Measurements from ENCODE around the gene DHX57. TPM values are rescaled to one million over a fixed set of nuclear protein-coding genes. Genes with fewer than 3 reads are reported as not detected.

DHX57 gene
- total and polyA plus RNA-seq, 8 donors: 6.0 to 12.1 (median 9.1) TPM

- H3K27me3 ChIP-seq: no peaks in the 10 kb centered on the region
- FAIRE-seq (no peak), ATAC-seq (no peak), DNase-seq (no peak)
- no peak overlapping the region for H3K27ac ChIP-seq
- no peaks in the 10 kb centered on the region for H3K36me3 ChIP-seq
- intact Hi-C loops (cut with DNase I): no loop called here
- no peak for TF ChIP-seq CTCF (IDR thresholded peaks at IDR 0.05)
- H3K4me1 ChIP-seq: no peaks in the 10 kb centered on the region
- no peak overlapping the region for H3K4me3 ChIP-seq
- no peaks in the 10 kb centered on the region for H3K9me3 ChIP-seq
- 94 to 98% methylated on average over 1 of the region's 1 CpG for WGBS, 2 donors
Observed at GRCh38 chr2:38909872-38910271, 34.1 kb upstream of the DHX57 start.

DNA sequence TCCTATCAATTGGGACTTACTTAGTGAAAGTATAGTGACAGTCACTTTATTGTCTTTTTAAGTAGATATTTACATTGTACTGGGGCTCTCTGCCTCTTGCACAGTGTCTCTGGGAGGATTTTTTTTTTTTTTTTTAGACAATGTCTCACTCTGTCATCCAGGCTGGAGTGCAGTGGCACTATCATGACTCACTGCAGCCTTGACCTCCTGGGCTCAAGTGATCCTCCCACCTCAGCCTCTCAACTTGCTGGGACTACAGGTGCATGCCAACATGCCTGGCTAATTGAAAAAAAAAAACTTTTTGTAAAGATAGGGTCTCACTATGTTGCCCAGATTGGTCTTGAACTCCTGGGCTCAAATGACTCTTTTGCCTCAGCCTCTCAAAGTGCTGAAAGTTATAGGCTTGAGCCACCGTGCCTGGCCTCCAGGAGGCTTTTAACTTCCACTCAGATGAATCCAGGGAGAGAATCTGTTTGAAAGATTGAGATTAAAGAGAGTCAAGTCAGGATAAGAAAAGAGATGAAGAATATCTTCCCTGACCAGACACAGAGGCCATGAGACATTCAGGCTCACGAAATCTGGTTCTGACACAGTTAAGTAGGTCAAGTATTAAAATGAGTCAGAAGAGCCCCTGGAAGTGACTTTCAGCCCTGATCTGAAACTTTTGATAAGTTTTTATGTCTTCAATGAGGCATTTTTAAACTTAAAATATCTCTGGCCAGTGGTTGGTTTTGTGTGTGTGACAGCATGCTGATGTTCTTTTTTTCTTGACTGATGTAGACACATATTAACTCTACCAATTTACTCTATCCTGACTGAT lies 32.2 kb upstream of the DHX57 start:
- Histone ChIP-seq H3K9me3 (no peaks in the 10 kb centered on the region), H3K36me3 (no peaks in the 10 kb centered on the region), H3K27ac (no peak overlapping the region), H3K4me1 (no peaks in the 10 kb centered on the region), H3K27me3 (no peaks in the 10 kb centered on the region), H3K4me3 (no peak overlapping the region)
- 72 to 77% methylated on average over 2 of the region's 2 CpGs for WGBS, 2 donors
- DNase-seq: no peak
- FAIRE-seq: no peak
- intact Hi-C loops (cut with DNase I): no loop called here
- no peak for TF ChIP-seq CTCF (IDR thresholded peaks at IDR 0.05)
- no peak for ATAC-seq

DNA sequence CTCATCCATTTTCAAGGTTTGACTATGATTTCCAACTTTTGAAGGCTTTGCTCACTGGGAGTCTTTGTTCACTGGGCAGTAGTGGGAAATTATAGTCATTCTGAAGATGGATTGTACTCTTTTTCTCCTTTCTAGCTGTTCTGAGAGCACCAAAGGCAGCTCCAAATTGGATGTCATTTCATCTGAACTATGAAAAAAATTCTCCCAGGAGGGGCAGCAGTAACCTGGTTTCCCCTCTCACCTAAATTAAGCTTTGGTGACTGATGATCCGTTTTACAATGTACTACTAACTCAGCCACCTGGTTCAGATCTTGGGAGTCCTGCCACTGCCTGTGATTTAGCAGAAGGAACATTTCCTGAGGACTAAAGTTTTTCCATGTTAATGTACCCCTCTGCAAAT lies 31.5 kb upstream of the DHX57 start:
- Histone ChIP-seq H3K36me3 (no peaks in the 10 kb centered on the region), H3K4me1 (no peaks in the 10 kb centered on the region), H3K9me3 (no peaks in the 10 kb centered on the region), H3K4me3 (no peak overlapping the region), H3K27ac (no peak overlapping the region), H3K27me3 (no peaks in the 10 kb centered on the region)
- ATAC-seq (no peak), FAIRE-seq (no peak), DNase-seq (no peak)
- intact Hi-C loops (cut with DNase I): no loop called here
- WGBS, 2 donors: 50 to 55% methylated on average over 1 of the region's 1 CpG
- no peak for TF ChIP-seq CTCF (IDR thresholded peaks at IDR 0.05)

- 71 to 95% methylated on average over 2 of the region's 2 CpGs for WGBS, 2 donors
- no peak for TF ChIP-seq CTCF (IDR thresholded peaks at IDR 0.05)
- no peaks in the 10 kb centered on the region for H3K36me3 ChIP-seq
- no peak overlapping the region for H3K4me3 ChIP-seq
- no peak overlapping the region for H3K27ac ChIP-seq
- intact Hi-C loops (cut with DNase I): no loop called here
- no peak for FAIRE-seq
- no peak for DNase-seq
- no peaks in the 10 kb centered on the region for H3K9me3 ChIP-seq
- no peaks in the 10 kb centered on the region for H3K4me1 ChIP-seq
- no peak for ATAC-seq
- H3K27me3 ChIP-seq: no peaks in the 10 kb centered on the region
Observed at GRCh38 chr2:38905251-38905650, 29.5 kb upstream of the DHX57 start.

GRCh38 chr2:38900726-38901125 lies 25.0 kb upstream of the DHX57 start:
- intact Hi-C loops (cut with DNase I): no loop called here
- Histone ChIP-seq H3K9me3 (no peaks in the 10 kb centered on the region), H3K36me3 (no peaks in the 10 kb centered on the region), H3K27me3 (no peaks in the 10 kb centered on the region), H3K27ac (no peak overlapping the region), H3K4me1 (no peaks in the 10 kb centered on the region), H3K4me3 (no peak overlapping the region)
- FAIRE-seq (no peak), ATAC-seq (no peak), DNase-seq (no peak)
- WGBS, 2 donors: 56% methylated on average over 1 of the region's 1 CpG
- no peak for TF ChIP-seq CTCF (IDR thresholded peaks at IDR 0.05)
